HepG2 (cell line): ENCODE data around the gene NEDD8. TPM values are rescaled to one million over a fixed set of nuclear protein-coding genes. Genes with fewer than 3 reads are reported as not detected.

Experiments
- ATAC-seq: fragments of 200-7000 bp; cut with Tn5 transposase; 3 replicates; pipeline ENCODE4 v1.9.1; 2020; ENCODE audit warnings: mild to moderate bottlenecking, moderate library complexity
- BruUV-seq: library from RNA; stranded (reverse); fragments of 400-500 nt; replicated peaks from 2 replicates; lab custom pipeline; 2021; lab: Mats Ljungman, UMichigan
- CTCF ChIA-PET: fragments of 300-600 bp; formaldehyde crosslinking; extraction: SDS; loops from one replicate; lab custom pipeline; 2021; ENCODE audit warnings: low total read pairs, inconsistent platforms, low intra/inter-chr PET ratio; lab: Yijun Ruan, JAX
- POLR2A ChIA-PET: fragments of 350-600 bp; sonication (Branson Sonifier 250); formaldehyde crosslinking; loops from one replicate; lab custom pipeline; 2020; ENCODE audit warnings: antibody characterized with exemption, inconsistent platforms; lab: Yijun Ruan, JAX
- DNase-seq: peaks from one replicate; pipeline ENCODE4 v3.0.0-alpha.2; 2015; ENCODE audit warnings: low spot score
- FAIRE-seq: peaks from 3 replicates; lab custom pipeline; 2011; peaks lifted over from hg19 to GRCh38; lab: Jason Lieb, UNC
- H2AFZ ChIP-seq: one replicate; pipeline ENCODE4 v1.6.1; 2011; ENCODE audit warnings: low read length, inconsistent platforms
- H3K27ac ChIP-seq: fragments of 300-600 bp; 3 replicates; pipeline ENCODE4 v1.8.0; 2011; ENCODE audit warnings: mixed run types, mild to moderate bottlenecking, mixed read lengths, low read length, inconsistent platforms; ENCODE audit not compliant: insufficient read depth; ENCODE audit errors: extremely low read length
- H3K27me3 ChIP-seq, 2 experiments: fragments of 200-600 bp in 1 of 2; 2 replicates in 1 of 2; 3 replicates in 1 of 2; pipeline versions ENCODE4 v1.6.0 to v1.8.0; 2011; ENCODE audit warnings: low read length in 2 of 2, mild to moderate bottlenecking in 2 of 2, moderate library complexity in 2 of 2, inconsistent platforms in 1 of 2; ENCODE audit not compliant: insufficient read depth in 2 of 2, control insufficient read depth in 1 of 2
- H3K36me3 ChIP-seq, 2 experiments: fragments of 200-600 bp in 1 of 2; replicated peaks in 1 of 2; 2 replicates in 1 of 2; 3 replicates in 1 of 2; pipeline versions ENCODE4 v1.5.1 to v1.8.0; 2011; ENCODE audit warnings: low read length in 2 of 2, inconsistent platforms in 1 of 2; ENCODE audit not compliant: insufficient read depth in 2 of 2, control insufficient read depth in 1 of 2
- H3K4me1 ChIP-seq: 2 replicates; pipeline ENCODE4 v1.5.1; 2012; ENCODE audit warnings: low read length, inconsistent platforms; ENCODE audit not compliant: insufficient read depth
- H3K4me2 ChIP-seq: 2 replicates; pipeline ENCODE4 v1.6.0; 2011; ENCODE audit warnings: low read depth, low read length, inconsistent platforms
- H3K4me3 ChIP-seq, 3 experiments: fragments of 200-600 bp in 1 of 3; sonication (generic), shearing (Covaris generic) in 1 of 3; replicated peaks in 1 of 3; 2 replicates each; pipeline ENCODE4 v1.5.1; 2011 to 2016; ENCODE audit warnings: low read length in 3 of 3, inconsistent platforms in 2 of 3, low read depth in 2 of 3, mild to moderate bottlenecking in 2 of 3, control low read depth in 1 of 3, mixed read lengths in 1 of 3; ENCODE audit not compliant: insufficient read depth in 1 of 3
- H3K79me2 ChIP-seq: one replicate; pipeline ENCODE4 v1.6.1; 2011; ENCODE audit warnings: low read length, inconsistent platforms; ENCODE audit not compliant: insufficient read depth
- H3K9ac ChIP-seq: 2 replicates; pipeline ENCODE4 v1.6.0; 2011; ENCODE audit warnings: mild to moderate bottlenecking, low read depth, low read length, inconsistent platforms; ENCODE audit not compliant: insufficient read depth
- H3K9me3 ChIP-seq: 2 replicates; pipeline ENCODE4 v1.5.1; 2012; ENCODE audit warnings: mild to moderate bottlenecking, low read length
- H4K20me1 ChIP-seq: 2 replicates; pipeline ENCODE4 v1.6.0; 2011; ENCODE audit warnings: inconsistent platforms, mild to moderate bottlenecking, low read length, moderate library complexity; ENCODE audit not compliant: insufficient read depth
- ATF7-NPFF ChIP-seq: sonication (generic); formaldehyde crosslinking; IDR thresholded peaks from 2 replicates; pipeline ENCODE4 v1.8.1; 2023; ENCODE audit warnings: mild to moderate bottlenecking, low read depth, missing genetic modification reagents, moderate library complexity
- DMAP1 ChIP-seq: IDR thresholded peaks from 2 replicates; pipeline ENCODE4 v1.6.1; 2016
- FOSL1 ChIP-seq: sonication (generic); formaldehyde crosslinking; IDR thresholded peaks from 2 replicates; pipeline ENCODE4 v1.9.0; 2021; ENCODE audit warnings: missing genetic modification reagents, borderline replicate concordance
- JUN ChIP-seq: sonication (generic); formaldehyde crosslinking; IDR thresholded peaks from 2 replicates; pipeline ENCODE4 v1.4.0; 2020; ENCODE audit warnings: mild to moderate bottlenecking, missing genetic modification reagents
- MEIS2 ChIP-seq: sonication (generic); formaldehyde crosslinking; IDR thresholded peaks from 2 replicates; pipeline ENCODE4 v1.9.0; 2021; ENCODE audit warnings: mild to moderate bottlenecking, missing genetic modification reagents
- NFRKB ChIP-seq: fragments of 450-650 bp; IDR thresholded peaks from 2 replicates; pipeline ENCODE4 v1.6.1; 2017
- TRIM24 ChIP-seq: sonication (generic); formaldehyde crosslinking; IDR thresholded peaks from 2 replicates; pipeline ENCODE4 v1.8.0; 2022; ENCODE audit warnings: mild to moderate bottlenecking, missing genetic modification reagents
- WIZ ChIP-seq: sonication (generic); formaldehyde crosslinking; IDR thresholded peaks from 2 replicates; pipeline ENCODE4 v1.5.1; 2020; ENCODE audit warnings: mild to moderate bottlenecking, missing genetic modification reagents
- YEATS4 ChIP-seq: sonication (generic); formaldehyde crosslinking; IDR thresholded peaks from 2 replicates; pipeline ENCODE4 v1.4.0; 2020; ENCODE audit warnings: missing genetic modification reagents, borderline replicate concordance
- ZNF569 ChIP-seq: sonication (generic); formaldehyde crosslinking; IDR thresholded peaks from 2 replicates; pipeline ENCODE4 v1.5.0; 2020; ENCODE audit warnings: mild to moderate bottlenecking, missing genetic modification reagents, moderate library complexity, borderline replicate concordance
- ZNF572 ChIP-seq: sonication (generic); formaldehyde crosslinking; IDR thresholded peaks from 2 replicates; pipeline ENCODE4 v1.5.1; 2020; ENCODE audit warnings: mild to moderate bottlenecking, missing genetic modification reagents
- WGBS: methylation state at CpG from one replicate; pipeline ENCODE4 v1.1.6; 2017; ENCODE audit warnings: low lambda C conversion rate; 5-methylcytosine and 5-hydroxymethylcytosine counted together
- in situ Hi-C: cut with HindIII; loops from 2 replicates; pipeline ENCODE4 v1.10.0; 2017; ENCODE audit warnings: low pct_unique_long_range_greater_than_20kb; ENCODE audit not compliant: extremely low pct_ligation_motif_present
- intact Hi-C: fragments of 100-400 bp; cut with micrococcal nuclease; formaldehyde crosslinking; loops from one replicate; pipeline ENCODE4 v1.10.0; 2022; ENCODE audit not compliant: unreplicated experiment
- polyA plus RNA-seq, 8 experiments: library from polyadenylated mRNA; depleted of rRNA in 3 of 8; stranded (reverse) in 7 of 8; unstranded in 1 of 8; fragments of >200 nt; fragmentation: Illumina TruSeq in 4 of 8; extraction: Trizol in 4 of 8; gene quantifications; 2 replicates each; pipeline versions ENCODE4 v1.2.1 to v1.2.3, GENCODE V29; 2011 to 2016; ENCODE audit warnings: low read depth in 4 of 8, missing spikeins in 1 of 8, mixed read lengths in 1 of 8; ENCODE audit not compliant: insufficient read depth in 1 of 8
- total RNA-seq, 5 experiments: library from RNA; depleted of rRNA; stranded (reverse); fragments of >200 nt; fragmentation: Illumina TruSeq; extraction: Trizol; gene quantifications; 2 replicates each; pipeline ENCODE4 v1.2.3, GENCODE V29; 2016; ENCODE audit warnings: low read depth in 1 of 5
- TF ChIP-seq, protein P1 (sequence below): sonication (generic); formaldehyde crosslinking; IDR thresholded peaks from 2 replicates; pipeline ENCODE4 v1.5.1; 2020; ENCODE audit warnings: missing genetic modification reagents, mild to moderate bottlenecking, borderline replicate concordance
- TF ChIP-seq, protein P2 (sequence below): sonication (generic); formaldehyde crosslinking; IDR thresholded peaks from 2 replicates; pipeline ENCODE4 v1.5.1; 2020; ENCODE audit warnings: mild to moderate bottlenecking, missing genetic modification reagents, moderate library complexity
- TF ChIP-seq, protein P3 (sequence below): sonication (generic); formaldehyde crosslinking; IDR thresholded peaks from 2 replicates; pipeline ENCODE4 v1.5.1; 2020; ENCODE audit warnings: mild to moderate bottlenecking, missing genetic modification reagents, borderline replicate concordance

Gene NEDD8
- total and polyA plus RNA-seq, 2 of the 13 experiments (the other 11 are each of a cell fraction or from before 2014, with no cell fraction given) = 535 to 713 TPM

DNA sequence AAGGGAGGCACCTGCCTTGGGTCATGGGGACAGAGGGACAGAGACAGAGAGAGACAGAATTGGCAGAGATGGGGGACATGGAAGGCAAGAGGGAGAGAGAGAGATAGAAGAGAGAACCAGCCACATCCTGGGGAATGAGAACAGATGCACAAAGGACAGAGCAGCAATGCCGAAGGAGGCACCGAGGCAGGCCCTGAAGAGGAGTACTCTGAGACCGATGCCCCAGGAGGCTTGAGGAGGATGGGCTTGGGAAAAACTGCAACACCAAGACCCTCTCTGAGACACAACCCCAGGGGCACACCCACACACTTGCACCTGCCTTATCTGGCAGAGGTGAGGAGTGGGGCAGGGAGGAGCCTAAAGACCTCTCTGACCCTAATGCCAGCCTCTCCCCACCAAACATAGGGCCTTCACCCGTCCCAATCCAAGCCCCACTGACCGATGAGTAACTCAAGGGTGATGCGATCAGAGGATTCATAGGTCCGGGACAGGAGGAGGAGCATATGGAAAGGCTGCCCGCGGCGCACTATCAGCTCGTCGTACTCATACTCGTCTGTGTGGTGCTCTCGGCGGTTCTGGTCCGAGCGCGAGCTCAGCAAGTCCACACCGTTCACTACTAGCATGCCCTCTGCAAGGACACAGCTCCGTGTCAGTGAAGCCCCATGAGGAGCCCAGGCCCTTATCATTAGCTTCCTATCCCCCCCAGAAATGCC is 29.2 kb upstream of the NEDD8 start (continued):
- TF ChIP-seq, protein P1, sequence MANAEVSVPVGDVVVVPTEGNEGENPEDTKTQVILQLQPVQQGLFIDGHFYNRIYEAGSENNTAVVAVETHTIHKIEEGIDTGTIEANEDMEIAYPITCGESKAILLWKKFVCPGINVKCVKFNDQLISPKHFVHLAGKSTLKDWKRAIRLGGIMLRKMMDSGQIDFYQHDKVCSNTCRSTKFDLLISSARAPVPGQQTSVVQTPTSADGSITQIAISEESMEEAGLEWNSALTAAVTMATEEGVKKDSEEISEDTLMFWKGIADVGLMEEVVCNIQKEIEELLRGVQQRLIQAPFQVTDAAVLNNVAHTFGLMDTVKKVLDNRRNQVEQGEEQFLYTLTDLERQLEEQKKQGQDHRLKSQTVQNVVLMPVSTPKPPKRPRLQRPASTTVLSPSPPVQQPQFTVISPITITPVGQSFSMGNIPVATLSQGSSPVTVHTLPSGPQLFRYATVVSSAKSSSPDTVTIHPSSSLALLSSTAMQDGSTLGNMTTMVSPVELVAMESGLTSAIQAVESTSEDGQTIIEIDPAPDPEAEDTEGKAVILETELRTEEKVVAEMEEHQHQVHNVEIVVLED = no peak
- TF ChIP-seq NFRKB (peak; percentile 15; the same call in 1 of the 2 replicates), ZNF572 (CRISPR knock-in tag) (no peak), ZNF569 (CRISPR knock-in tag) (no peak)

DNA sequence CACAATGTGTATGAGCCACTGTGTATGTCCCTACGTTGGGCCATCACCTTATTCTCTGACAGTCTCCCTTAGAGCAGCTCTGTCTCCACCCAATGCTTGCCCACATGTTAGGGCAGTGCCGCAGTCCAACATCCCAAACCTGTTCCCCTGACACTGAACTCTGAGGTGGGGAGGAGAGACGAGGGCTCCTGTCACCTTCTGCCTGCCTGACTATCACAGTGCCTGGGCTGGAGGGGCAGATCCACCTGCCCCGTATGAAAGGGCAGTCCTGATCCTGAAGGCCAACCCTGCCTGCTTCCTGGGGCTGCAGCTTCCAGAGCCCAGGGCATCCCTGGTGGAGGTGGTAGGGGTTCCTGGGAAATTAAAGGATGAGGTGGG is 28.6 kb upstream of the NEDD8 start:
- no peaks in the 10 kb centered on the region for H3K79me2 ChIP-seq
- H3K36me3 ChIP-seq = peaks cover 0 to 7% of the 10 kb centered on the region in 2 experiments; a peak in 1 of 5 replicates
- DNase-seq (no peak), FAIRE-seq (no peak), ATAC-seq (peak; percentile 16)
- H3K4me1 ChIP-seq = peaks cover 27% of the 10 kb centered on the region
- H3K9ac ChIP-seq = no peak overlapping the region
- H3K27me3 ChIP-seq = no peaks in the 10 kb centered on the region
- ChIA-PET POLR2A (interaction anchor here (2.1 to 16.5 kb wide), 3 partner anchors 8 to 20 kb away, joined by 8 to 435 read pairs (median 254); partner anchors contain the start of genes RABGGTA and TINF2), CTCF (no interaction called here)
- no TSS peak for BruUV-seq
- in situ Hi-C loops (no loop called here), intact Hi-C loops (no loop called here)
- no peak overlapping the region for H2AFZ ChIP-seq
- H3K9me3 ChIP-seq = no peaks in the 10 kb centered on the region
- H4K20me1 ChIP-seq = no peaks in the 10 kb centered on the region
- 0 out of 2 replicates have a peak overlapping the region, but pooled peaks have one; percentile 16 for H3K4me2 ChIP-seq
- H3K27ac ChIP-seq = no peak overlapping the region
- 82% methylated on average over 4 of the region's 4 CpGs for WGBS
- H3K4me3 ChIP-seq = no peak overlapping the region
- TF ChIP-seq FOSL1 (CRISPR knock-in tag) (no peak), ATF7-NPFF (CRISPR knock-in tag) (no peak), YEATS4 (CRISPR knock-in tag) (no peak), WIZ (CRISPR knock-in tag) (no peak), MEIS2 (CRISPR knock-in tag) (no peak), DMAP1 (no peak), TRIM24 (CRISPR knock-in tag) (no peak), JUN (0 out of 2 replicates have a peak, but pooled peaks have one; percentile 19)
- TF ChIP-seq, protein P2, sequence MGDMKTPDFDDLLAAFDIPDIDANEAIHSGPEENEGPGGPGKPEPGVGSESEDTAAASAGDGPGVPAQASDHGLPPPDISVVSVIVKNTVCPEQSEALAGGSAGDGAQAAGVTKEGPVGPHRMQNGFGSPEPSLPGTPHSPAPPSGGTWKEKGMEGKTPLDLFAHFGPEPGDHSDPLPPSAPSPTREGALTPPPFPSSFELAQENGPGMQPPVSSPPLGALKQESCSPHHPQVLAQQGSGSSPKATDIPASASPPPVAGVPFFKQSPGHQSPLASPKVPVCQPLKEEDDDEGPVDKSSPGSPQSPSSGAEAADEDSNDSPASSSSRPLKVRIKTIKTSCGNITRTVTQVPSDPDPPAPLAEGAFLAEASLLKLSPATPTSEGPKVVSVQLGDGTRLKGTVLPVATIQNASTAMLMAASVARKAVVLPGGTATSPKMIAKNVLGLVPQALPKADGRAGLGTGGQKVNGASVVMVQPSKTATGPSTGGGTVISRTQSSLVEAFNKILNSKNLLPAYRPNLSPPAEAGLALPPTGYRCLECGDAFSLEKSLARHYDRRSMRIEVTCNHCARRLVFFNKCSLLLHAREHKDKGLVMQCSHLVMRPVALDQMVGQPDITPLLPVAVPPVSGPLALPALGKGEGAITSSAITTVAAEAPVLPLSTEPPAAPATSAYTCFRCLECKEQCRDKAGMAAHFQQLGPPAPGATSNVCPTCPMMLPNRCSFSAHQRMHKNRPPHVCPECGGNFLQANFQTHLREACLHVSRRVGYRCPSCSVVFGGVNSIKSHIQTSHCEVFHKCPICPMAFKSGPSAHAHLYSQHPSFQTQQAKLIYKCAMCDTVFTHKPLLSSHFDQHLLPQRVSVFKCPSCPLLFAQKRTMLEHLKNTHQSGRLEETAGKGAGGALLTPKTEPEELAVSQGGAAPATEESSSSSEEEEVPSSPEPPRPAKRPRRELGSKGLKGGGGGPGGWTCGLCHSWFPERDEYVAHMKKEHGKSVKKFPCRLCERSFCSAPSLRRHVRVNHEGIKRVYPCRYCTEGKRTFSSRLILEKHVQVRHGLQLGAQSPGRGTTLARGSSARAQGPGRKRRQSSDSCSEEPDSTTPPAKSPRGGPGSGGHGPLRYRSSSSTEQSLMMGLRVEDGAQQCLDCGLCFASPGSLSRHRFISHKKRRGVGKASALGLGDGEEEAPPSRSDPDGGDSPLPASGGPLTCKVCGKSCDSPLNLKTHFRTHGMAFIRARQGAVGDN (CRISPR knock-in tag) = peak; percentile 9; the same call in 1 of the 2 replicates
- TF ChIP-seq, protein P3, sequence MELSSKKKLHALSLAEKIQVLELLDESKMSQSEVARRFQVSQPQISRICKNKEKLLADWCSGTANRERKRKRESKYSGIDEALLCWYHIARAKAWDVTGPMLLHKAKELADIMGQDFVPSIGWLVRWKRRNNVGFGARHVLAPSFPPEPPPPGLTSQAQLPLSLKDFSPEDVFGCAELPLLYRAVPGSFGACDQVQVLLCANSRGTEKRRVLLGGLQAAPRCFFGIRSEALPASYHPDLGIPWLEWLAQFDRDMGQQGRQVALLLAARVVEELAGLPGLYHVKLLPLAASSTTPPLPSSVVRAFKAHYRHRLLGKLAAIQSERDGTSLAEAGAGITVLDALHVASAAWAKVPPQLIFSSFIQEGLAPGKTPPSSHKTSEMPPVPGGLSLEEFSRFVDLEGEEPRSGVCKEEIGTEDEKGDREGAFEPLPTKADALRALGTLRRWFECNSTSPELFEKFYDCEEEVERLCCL (CRISPR knock-in tag) = 0 out of 2 replicates have a peak, but pooled peaks have one; percentile 32
